Parathyroid adenoma (tissue), 2 donors: Measurements from ENCODE around the gene BCR.

Experiments used
- H2AFZ ChIP-seq: fragments of 300-600 bp; sonication (generic); one replicate; pipeline ENCODE4 v1.7.0; 2017; ENCODE audit warnings: antibody characterized with exemption, mild to moderate bottlenecking
- H3K27ac ChIP-seq: fragments of 300-600 bp; sonication (generic); one replicate; pipeline ENCODE4 v1.7.0; 2017
- H3K27me3 ChIP-seq: fragments of 300-600 bp; sonication (generic); one replicate; pipeline ENCODE4 v1.7.0; 2017; ENCODE audit warnings: low read length; ENCODE audit not compliant: control insufficient read depth, insufficient read depth
- H3K36me3 ChIP-seq: fragments of 300-600 bp; sonication (generic); one replicate; pipeline ENCODE4 v1.7.0; 2017; ENCODE audit warnings: low read length; ENCODE audit not compliant: control insufficient read depth, insufficient read depth
- H3K4me1 ChIP-seq: fragments of 300-600 bp; sonication (generic); one replicate; pipeline ENCODE4 v1.7.0; 2017; ENCODE audit warnings: control low read depth
- H3K4me2 ChIP-seq: fragments of 300-600 bp; sonication (generic); one replicate; pipeline ENCODE4 v1.7.0; 2017; ENCODE audit warnings: low read length
- H3K4me3 ChIP-seq: fragments of 300-600 bp; sonication (generic); one replicate; pipeline ENCODE4 v1.7.0; 2017; ENCODE audit warnings: low read depth, low read length
- H3K79me2 ChIP-seq: fragments of 300-600 bp; sonication (generic); one replicate; pipeline ENCODE4 v1.7.0; 2017; ENCODE audit warnings: control low read depth
- H3K9ac ChIP-seq: fragments of 300-600 bp; sonication (generic); one replicate; pipeline ENCODE4 v1.7.0; 2017; ENCODE audit warnings: mild to moderate bottlenecking
- H3K9me3 ChIP-seq: fragments of 300-600 bp; sonication (generic); one replicate; pipeline ENCODE4 v1.7.0; 2017; ENCODE audit warnings: low read length; ENCODE audit not compliant: control insufficient read depth
- TF ChIP-seq, protein P1 (sequence below): fragments of 300-600 bp; sonication (generic); IDR thresholded peaks from one replicate; pipeline ENCODE4 v1.7.0; 2017; ENCODE audit warnings: antibody characterized with exemption, mild to moderate bottlenecking
- donor health status: primary hyperparathyroidism.

Gene BCR

GRCh38 chr22:23230348-23231068, 50.2 kb downstream of the BCR start:
- no peak overlapping the region for H3K4me3 ChIP-seq
- no peak overlapping the region for H2AFZ ChIP-seq
- H3K9me3 ChIP-seq: no peaks in the 10 kb centered on the region
- H3K79me2 ChIP-seq: peaks cover 24% of the 10 kb centered on the region
- no peak overlapping the region for H3K9ac ChIP-seq
- H3K27me3 ChIP-seq: no peaks in the 10 kb centered on the region
- no peaks in the 10 kb centered on the region for H3K4me1 ChIP-seq
- no peak overlapping the region for H3K4me2 ChIP-seq
- TF ChIP-seq, protein P1, sequence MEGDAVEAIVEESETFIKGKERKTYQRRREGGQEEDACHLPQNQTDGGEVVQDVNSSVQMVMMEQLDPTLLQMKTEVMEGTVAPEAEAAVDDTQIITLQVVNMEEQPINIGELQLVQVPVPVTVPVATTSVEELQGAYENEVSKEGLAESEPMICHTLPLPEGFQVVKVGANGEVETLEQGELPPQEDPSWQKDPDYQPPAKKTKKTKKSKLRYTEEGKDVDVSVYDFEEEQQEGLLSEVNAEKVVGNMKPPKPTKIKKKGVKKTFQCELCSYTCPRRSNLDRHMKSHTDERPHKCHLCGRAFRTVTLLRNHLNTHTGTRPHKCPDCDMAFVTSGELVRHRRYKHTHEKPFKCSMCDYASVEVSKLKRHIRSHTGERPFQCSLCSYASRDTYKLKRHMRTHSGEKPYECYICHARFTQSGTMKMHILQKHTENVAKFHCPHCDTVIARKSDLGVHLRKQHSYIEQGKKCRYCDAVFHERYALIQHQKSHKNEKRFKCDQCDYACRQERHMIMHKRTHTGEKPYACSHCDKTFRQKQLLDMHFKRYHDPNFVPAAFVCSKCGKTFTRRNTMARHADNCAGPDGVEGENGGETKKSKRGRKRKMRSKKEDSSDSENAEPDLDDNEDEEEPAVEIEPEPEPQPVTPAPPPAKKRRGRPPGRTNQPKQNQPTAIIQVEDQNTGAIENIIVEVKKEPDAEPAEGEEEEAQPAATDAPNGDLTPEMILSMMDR: no peak
- no peaks in the 10 kb centered on the region for H3K36me3 ChIP-seq
- H3K27ac ChIP-seq: no peak overlapping the region

- no peaks in the 10 kb centered on the region for H3K4me1 ChIP-seq
- no peaks in the 10 kb centered on the region for H3K36me3 ChIP-seq
- H3K4me2 ChIP-seq: no peak overlapping the region
- H3K4me3 ChIP-seq: no peak overlapping the region
- no peak overlapping the region for H3K9ac ChIP-seq
- H3K79me2 ChIP-seq: peaks cover 30% of the 10 kb centered on the region
- no peaks in the 10 kb centered on the region for H3K9me3 ChIP-seq
- H2AFZ ChIP-seq: no peak overlapping the region
- no peaks in the 10 kb centered on the region for H3K27me3 ChIP-seq
- TF ChIP-seq, protein P1: no peak
- no peak overlapping the region for H3K27ac ChIP-seq
Measured at GRCh38 chr22:23231471-23232093, 51.3 kb downstream of the BCR start.

DNA sequence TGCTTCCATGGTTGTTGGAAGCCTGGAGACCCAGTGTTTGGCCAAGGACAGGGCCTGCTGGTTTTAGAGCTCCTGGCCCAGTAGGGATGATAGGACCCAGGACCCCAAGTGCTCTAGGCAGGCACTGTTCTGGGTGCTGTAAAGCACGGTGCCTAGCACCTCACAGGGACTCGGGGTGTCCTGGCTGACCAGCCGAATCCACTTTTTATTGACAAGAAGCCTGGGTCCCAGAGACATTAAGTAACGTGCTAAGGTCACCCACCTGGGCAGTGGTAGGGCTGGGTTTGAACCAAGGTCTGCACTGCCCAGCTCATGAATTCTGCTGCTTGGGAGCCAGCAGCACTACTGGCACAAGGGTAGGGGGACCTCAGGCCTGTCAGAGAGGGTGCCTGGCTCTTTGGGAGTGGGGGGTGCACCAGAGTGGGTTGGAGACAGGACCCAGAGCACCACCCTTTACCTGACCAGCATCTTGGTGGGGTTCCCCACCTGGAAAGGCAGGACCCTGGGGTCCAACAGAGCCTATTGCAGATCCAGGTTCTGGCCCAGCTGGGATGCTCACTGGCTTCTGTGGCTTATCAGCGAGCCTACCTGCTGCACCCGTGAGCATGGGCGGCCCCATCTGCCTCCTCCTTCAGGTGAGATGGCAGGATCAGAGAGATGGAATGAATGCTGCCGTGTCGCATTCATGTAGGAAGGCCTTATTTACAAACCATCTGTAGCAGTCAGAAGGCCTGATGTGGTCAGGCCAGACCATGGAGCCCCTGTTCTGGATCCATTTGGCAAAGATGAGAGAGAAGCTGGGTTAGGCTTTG, 52.0 kb downstream of the BCR start:
- Histone ChIP-seq H3K4me2 (no peak overlapping the region), H3K9ac (no peak overlapping the region), H3K36me3 (no peaks in the 10 kb centered on the region), H3K27ac (no peak overlapping the region), H3K4me3 (no peak overlapping the region), H3K9me3 (no peaks in the 10 kb centered on the region), H2AFZ (no peak overlapping the region), H3K4me1 (no peaks in the 10 kb centered on the region), H3K27me3 (no peaks in the 10 kb centered on the region), H3K79me2 (peaks cover 30% of the 10 kb centered on the region)
- TF ChIP-seq, protein P1: no peak

DNA sequence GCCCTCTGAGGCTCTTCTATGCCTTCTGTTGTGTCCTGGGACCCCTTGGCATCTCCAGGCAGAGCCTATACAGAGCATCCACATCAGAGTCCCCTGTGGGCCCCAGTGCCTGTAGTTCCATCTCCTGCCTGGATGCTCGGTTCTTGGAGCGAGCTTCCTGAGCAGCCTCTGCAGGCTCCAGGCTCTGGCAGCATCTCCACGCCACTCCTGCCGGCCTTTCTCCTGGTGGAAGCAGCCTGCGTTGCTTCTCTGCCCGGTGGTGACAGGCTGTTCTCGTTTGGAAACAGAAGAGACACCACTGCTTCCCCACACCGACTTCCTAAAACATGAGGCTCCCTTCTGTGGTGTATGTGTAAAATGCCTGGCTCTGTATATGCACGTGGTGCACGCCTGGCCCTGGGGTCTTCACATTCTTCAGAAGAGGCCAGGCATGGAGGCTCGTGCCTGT, 52.8 kb downstream of the BCR start:
- Histone ChIP-seq H3K36me3 (no peaks in the 10 kb centered on the region), H3K9me3 (no peaks in the 10 kb centered on the region), H3K4me1 (no peaks in the 10 kb centered on the region), H2AFZ (no peak overlapping the region), H3K4me2 (no peak overlapping the region), H3K79me2 (peaks cover 25% of the 10 kb centered on the region), H3K27ac (no peak overlapping the region), H3K9ac (no peak overlapping the region), H3K27me3 (no peaks in the 10 kb centered on the region), H3K4me3 (no peak overlapping the region)
- TF ChIP-seq, protein P1: no peak
